ENCODE measurements around the gene POU6F2. TPM values are rescaled to one million over a fixed set of nuclear protein-coding genes. Genes with fewer than 3 reads are reported as not detected.

POU6F2 gene
- total RNA-seq, 2 donors from 2014 or later = 5.2 to 6.3 TPM

DNA sequence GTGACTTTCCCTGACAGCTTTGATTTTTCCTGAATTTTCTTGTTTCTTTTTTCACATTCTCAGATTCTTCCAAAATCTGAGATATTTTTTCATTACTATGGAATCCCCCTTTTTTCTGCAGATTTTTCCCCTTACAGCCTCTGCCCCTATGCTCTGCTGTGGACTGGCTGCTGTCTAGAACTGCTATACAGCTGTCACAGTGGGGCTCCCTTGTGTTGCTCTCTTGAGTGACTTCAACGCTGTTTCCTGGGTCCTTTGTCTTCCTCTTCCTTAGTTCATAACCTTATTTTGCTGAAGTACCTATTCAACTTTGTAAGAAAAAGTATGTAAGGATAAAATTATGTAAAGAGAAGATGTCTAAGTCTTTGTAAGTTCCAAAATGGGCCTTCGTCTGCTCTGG lies 354.4 kb downstream of the POU6F2 start:
- 71 to 75% methylated on average over 2 of the region's 2 CpGs for WGBS, 2 donors
- intact Hi-C loops (cut with DNase I) = no loop called here

DNA sequence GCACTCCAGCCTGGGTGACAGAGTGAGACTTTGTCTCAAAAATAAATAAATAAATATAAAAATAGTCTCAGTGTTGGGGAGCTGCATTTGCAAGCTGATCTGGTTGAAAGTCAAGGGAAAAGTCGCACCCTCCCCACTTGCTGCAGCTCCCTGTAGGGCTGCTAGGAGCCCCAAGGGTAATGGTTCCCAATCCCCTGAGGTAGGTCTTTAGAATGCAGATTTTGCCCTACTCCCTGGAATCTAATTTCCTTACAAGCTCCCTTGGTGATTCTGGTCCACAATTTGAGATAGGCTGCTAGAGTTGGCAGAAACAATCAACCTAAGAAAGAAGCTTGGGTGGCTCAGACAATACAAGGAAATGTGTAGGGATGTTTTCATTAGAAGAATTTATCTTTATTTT lies 356.0 kb downstream of the POU6F2 start:
- no peak for ATAC-seq
- no peaks in the 10 kb centered on the region for H3K27me3 ChIP-seq
- intact Hi-C loops (cut with DNase I) = no loop called here
- H3K9me3 ChIP-seq = no peaks in the 10 kb centered on the region
- no peaks in the 10 kb centered on the region for H3K4me1 ChIP-seq
- no peak overlapping the region for H3K4me3 ChIP-seq
- H3K36me3 ChIP-seq (replicated peaks in 1 of 2; ENCODE audit: insufficient read depth in 1 of 2, low read depth in 2 of 2) = no peaks in the 10 kb centered on the region
- DNase-seq = no peak
- WGBS, 2 donors = 73 to 82% methylated on average over 1 of the region's 1 CpG
- no peak for TF ChIP-seq POLR2A (IDR thresholded peaks at IDR 0.05)
- TF ChIP-seq, protein P1, sequence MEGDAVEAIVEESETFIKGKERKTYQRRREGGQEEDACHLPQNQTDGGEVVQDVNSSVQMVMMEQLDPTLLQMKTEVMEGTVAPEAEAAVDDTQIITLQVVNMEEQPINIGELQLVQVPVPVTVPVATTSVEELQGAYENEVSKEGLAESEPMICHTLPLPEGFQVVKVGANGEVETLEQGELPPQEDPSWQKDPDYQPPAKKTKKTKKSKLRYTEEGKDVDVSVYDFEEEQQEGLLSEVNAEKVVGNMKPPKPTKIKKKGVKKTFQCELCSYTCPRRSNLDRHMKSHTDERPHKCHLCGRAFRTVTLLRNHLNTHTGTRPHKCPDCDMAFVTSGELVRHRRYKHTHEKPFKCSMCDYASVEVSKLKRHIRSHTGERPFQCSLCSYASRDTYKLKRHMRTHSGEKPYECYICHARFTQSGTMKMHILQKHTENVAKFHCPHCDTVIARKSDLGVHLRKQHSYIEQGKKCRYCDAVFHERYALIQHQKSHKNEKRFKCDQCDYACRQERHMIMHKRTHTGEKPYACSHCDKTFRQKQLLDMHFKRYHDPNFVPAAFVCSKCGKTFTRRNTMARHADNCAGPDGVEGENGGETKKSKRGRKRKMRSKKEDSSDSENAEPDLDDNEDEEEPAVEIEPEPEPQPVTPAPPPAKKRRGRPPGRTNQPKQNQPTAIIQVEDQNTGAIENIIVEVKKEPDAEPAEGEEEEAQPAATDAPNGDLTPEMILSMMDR (IDR thresholded peaks at IDR 0.05) = no peak
- H3K27ac ChIP-seq = no peak overlapping the region

More for the DNA sequence above, 354.4 kb downstream of the POU6F2 start:
- Histone ChIP-seq H3K36me3 (replicated peaks in 1 of 2; ENCODE audit: insufficient read depth in 1 of 2, low read depth in 2 of 2) (no peaks in the 10 kb centered on the region), H3K27ac (no peak overlapping the region), H3K27me3 (no peaks in the 10 kb centered on the region), H3K4me3 (no peak overlapping the region), H3K4me1 (no peaks in the 10 kb centered on the region), H3K9me3 (no peaks in the 10 kb centered on the region)
- no peak for TF ChIP-seq POLR2A (IDR thresholded peaks at IDR 0.05)
- TF ChIP-seq, protein P1 (IDR thresholded peaks at IDR 0.05) = no peak
- no peak for ATAC-seq
- DNase-seq = no peak

DNA sequence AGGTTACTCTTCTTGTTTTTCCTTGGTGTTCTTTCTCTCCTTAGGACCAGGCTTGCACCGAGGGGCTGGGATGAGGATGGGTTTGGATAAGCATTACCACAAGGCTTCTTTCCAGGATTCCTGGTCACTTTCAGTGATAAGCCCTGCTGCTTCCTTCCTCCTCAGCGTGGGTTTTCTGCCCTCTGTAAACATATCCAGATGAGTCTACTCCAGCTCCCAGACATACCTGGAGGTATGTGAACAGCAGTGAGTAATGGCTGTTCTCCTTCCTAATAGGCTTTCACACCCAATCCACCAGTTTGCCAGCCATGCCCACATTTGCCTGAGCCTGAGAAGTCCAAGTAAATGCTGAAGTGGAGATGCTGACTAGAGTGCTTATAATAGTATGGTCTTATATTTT lies 358.7 kb downstream of the POU6F2 start:
- TF ChIP-seq, protein P1 (IDR thresholded peaks at IDR 0.05) = no peak
- no peak for TF ChIP-seq POLR2A (IDR thresholded peaks at IDR 0.05)
- Histone ChIP-seq H3K36me3 (replicated peaks in 1 of 2; ENCODE audit: insufficient read depth in 1 of 2, low read depth in 2 of 2) (no peaks in the 10 kb centered on the region), H3K9me3 (no peaks in the 10 kb centered on the region), H3K27ac (no peak overlapping the region), H3K4me3 (no peak overlapping the region), H3K4me1 (no peaks in the 10 kb centered on the region), H3K27me3 (no peaks in the 10 kb centered on the region)
- ATAC-seq (no peak), DNase-seq (no peak)
- intact Hi-C loops (cut with DNase I) = no loop called here
- WGBS, 2 donors = 36 to 54% methylated on average over 2 of the region's 2 CpGs

DNA sequence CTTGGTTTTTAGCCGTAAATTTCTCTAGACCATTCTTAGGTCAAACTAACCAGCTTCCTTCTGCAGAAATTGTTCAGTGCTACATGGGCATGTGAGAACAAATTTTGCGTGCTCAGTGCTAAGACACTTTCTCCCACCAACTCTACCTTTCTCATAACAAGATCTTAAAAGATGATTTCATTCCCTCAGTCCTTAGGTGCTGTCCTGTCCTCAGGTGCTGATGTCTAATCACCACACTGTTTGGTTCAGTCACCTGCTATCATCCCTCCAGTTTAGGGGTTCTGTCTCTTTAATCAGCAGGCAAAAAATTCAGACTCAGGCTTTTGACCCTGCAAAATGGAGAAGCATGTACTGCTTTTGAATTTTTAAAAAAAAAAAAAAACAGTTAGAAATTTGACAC lies 361.0 kb downstream of the POU6F2 start:
- TF ChIP-seq, protein P1 (IDR thresholded peaks at IDR 0.05) = no peak
- TF ChIP-seq POLR2A (IDR thresholded peaks at IDR 0.05) = no peak
- WGBS, 2 donors = 63 to 81% methylated on average over 2 of the region's 2 CpGs
- Histone ChIP-seq H3K36me3 (replicated peaks in 1 of 2; ENCODE audit: insufficient read depth in 1 of 2, low read depth in 2 of 2) (no peaks in the 10 kb centered on the region), H3K4me1 (no peaks in the 10 kb centered on the region), H3K27ac (no peak overlapping the region), H3K4me3 (no peak overlapping the region), H3K9me3 (no peaks in the 10 kb centered on the region), H3K27me3 (no peaks in the 10 kb centered on the region)
- DNase-seq = no peak
- ATAC-seq = no peak
- intact Hi-C loops (cut with DNase I) = no loop called here

DNA sequence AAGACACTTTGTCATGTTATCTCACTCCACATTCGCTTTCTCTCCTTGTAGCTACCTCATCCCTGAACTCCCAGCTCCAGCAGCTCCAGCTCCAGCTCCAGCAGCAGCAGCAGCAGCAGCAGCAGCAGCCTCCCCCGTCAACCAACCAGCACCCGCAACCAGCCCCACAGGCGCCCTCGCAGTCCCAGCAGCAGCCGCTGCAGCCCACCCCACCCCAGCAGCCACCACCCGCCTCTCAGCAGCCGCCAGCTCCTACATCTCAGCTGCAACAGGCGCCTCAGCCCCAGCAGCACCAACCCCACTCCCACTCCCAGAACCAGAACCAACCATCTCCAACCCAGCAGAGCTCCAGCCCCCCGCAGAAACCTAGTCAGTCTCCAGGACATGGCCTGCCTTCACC lies 361.9 kb downstream of the POU6F2 start:
- 82 to 92% methylated on average over 9 to 10 of the region's 10 CpGs for WGBS, 2 donors

More for the DNA sequence above, 361.9 kb downstream of the POU6F2 start:
- no peaks in the 10 kb centered on the region for H3K9me3 ChIP-seq
- H3K27ac ChIP-seq = no peak overlapping the region
- no peaks in the 10 kb centered on the region for H3K4me1 ChIP-seq
- ATAC-seq = no peak
- DNase-seq = no peak
- no peaks in the 10 kb centered on the region for H3K27me3 ChIP-seq
- no peaks in the 10 kb centered on the region for H3K36me3 ChIP-seq (replicated peaks in 1 of 2; ENCODE audit: insufficient read depth in 1 of 2, low read depth in 2 of 2)
- intact Hi-C loops (cut with DNase I) = no loop called here
- no peak overlapping the region for H3K4me3 ChIP-seq
- TF ChIP-seq, protein P1 (IDR thresholded peaks at IDR 0.05) = no peak
- no peak for TF ChIP-seq POLR2A (IDR thresholded peaks at IDR 0.05)

Measured in body of pancreas (tissue), 4 donors.